HG02884 (cell line): ENCODE measurements around the gene CLCF1.

Experiments used
- ATAC-seq: cut with Tn5 transposase; IDR thresholded peaks from one replicate; pipeline ENCODE4 v1.9.1; 2021; ENCODE audit warnings: mild to moderate bottlenecking, moderate library complexity; ENCODE audit not compliant: unreplicated experiment

CLCF1 gene

GRCh38 chr11:67396587-67397389 is 23.4 kb upstream of the CLCF1 start:
- no peak for ATAC-seq

GRCh38 chr11:67396259-67396581 is 22.8 kb upstream of the CLCF1 start:
- no peak for ATAC-seq

- ATAC-seq: no peak
Measured at GRCh38 chr11:67395555-67396258, 22.3 kb upstream of the CLCF1 start.

- no peak for ATAC-seq
Measured at GRCh38 chr11:67393990-67394389, 20.6 kb upstream of the CLCF1 start.

GRCh38 chr11:67393437-67393836 is 20.0 kb upstream of the CLCF1 start:
- ATAC-seq: no peak

GRCh38 chr11:67392183-67392715 is 18.9 kb upstream of the CLCF1 start:
- no peak for ATAC-seq

GRCh38 chr11:67391304-67392182 is 18.1 kb upstream of the CLCF1 start, which contains the start of gene RAD9A:
Gene RAD9A, plus strand, starts transcription at chr11:67391986. Its CDS starts 59 bp downstream, at chr11:67392045.
- ATAC-seq: peak; percentile 56

GRCh38 chr11:67390947-67391303 is 17.5 kb upstream of the CLCF1 start:
- ATAC-seq: no peak

GRCh38 chr11:67389477-67389876 is 16.1 kb upstream of the CLCF1 start:
- ATAC-seq: no peak

GRCh38 chr11:67387518-67387917 is 14.1 kb upstream of the CLCF1 start:
- no peak for ATAC-seq

GRCh38 chr11:67387069-67387468 is 13.7 kb upstream of the CLCF1 start:
- ATAC-seq: no peak

- ATAC-seq: no peak
Measured at GRCh38 chr11:67384851-67385366, 11.5 kb upstream of the CLCF1 start.

GRCh38 chr11:67382276-67383136 is 9.1 kb upstream of the CLCF1 start:
- ATAC-seq: no peak

- ATAC-seq: no peak
Measured at GRCh38 chr11:67381244-67381972, 8.0 kb upstream of the CLCF1 start.

GRCh38 chr11:67379061-67380058 is 6.0 kb upstream of the CLCF1 start:
- ATAC-seq: no peak

- no peak for ATAC-seq
Measured at GRCh38 chr11:67378544-67378943, 5.1 kb upstream of the CLCF1 start.

GRCh38 chr11:67376873-67377808 is 3.7 kb upstream of the CLCF1 start:
- ATAC-seq: no peak
